GM19035 (cell line): ENCODE measurements around the gene NAA80.
"Not testable (repeated sequence)": the region's sequence is repeated elsewhere in the genome, so short reads cannot be mapped to it uniquely, and the experiment has no call there.

ENCODE experiments used
- ATAC-seq: cut with Tn5 transposase; IDR thresholded peaks from one replicate; pipeline ENCODE4 v1.9.1; 2021; ENCODE audit not compliant: unreplicated experiment

NAA80 gene

DNA sequence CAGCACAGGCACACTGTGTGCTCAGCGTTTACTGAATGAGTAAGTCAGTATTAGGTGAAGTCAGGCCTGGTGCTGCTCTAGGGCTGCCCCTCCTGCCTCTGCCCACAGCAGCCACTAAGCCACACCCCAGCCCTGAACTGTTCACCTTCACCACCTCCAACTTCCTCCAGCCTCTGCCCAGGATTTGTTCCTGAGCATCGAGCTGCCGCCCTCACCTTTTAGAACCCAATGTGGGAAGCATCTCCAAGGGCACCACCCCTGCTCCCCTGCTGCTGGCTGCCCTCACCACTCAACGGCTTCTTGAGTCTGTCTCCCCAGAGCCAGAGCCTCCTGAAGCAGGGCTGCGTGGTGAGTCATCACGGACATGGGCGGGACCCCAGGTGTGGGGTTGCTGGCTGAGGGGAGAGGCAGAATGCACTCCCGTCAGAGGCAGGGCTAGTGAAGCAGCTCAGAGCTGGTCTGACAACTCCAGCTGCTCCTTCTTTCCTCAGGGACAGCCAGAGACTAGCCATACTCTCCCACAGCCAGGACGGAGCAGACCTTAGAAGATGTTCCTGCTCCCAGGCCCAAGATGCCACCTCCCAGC, 17.5 kb upstream of the NAA80 start:
- ATAC-seq: no peak

- no peak for ATAC-seq
These were observed 15.6 kb upstream of the NAA80 start for GRCh38 chr3:50314816-50315215.

GRCh38 chr3:50314342-50314741, 15.1 kb upstream of the NAA80 start:
- ATAC-seq: no peak

- ATAC-seq: not testable (repeated sequence)
These were observed 12.8 kb upstream of the NAA80 start for GRCh38 chr3:50312041-50312440.

DNA sequence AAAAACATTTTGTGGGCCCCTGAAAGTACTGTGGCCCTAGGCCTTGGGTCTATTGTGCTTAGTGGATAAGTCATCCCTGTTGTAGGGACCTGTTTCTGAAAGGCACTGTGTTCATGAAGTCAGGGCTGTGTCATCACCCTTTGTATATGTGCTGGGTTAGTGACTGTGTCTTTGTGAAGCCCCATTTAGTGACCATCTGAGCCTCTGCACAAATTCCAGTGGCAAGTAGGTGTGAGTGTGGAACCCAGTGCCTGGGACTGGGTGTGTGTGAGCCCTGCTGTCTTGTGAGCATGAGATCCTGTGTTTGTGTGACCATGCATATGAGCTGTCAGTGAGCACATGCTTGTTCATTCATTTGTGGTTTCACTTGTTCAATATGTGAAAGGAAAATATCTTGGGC, 5.4 kb upstream of the NAA80 start:
- no peak for ATAC-seq

DNA sequence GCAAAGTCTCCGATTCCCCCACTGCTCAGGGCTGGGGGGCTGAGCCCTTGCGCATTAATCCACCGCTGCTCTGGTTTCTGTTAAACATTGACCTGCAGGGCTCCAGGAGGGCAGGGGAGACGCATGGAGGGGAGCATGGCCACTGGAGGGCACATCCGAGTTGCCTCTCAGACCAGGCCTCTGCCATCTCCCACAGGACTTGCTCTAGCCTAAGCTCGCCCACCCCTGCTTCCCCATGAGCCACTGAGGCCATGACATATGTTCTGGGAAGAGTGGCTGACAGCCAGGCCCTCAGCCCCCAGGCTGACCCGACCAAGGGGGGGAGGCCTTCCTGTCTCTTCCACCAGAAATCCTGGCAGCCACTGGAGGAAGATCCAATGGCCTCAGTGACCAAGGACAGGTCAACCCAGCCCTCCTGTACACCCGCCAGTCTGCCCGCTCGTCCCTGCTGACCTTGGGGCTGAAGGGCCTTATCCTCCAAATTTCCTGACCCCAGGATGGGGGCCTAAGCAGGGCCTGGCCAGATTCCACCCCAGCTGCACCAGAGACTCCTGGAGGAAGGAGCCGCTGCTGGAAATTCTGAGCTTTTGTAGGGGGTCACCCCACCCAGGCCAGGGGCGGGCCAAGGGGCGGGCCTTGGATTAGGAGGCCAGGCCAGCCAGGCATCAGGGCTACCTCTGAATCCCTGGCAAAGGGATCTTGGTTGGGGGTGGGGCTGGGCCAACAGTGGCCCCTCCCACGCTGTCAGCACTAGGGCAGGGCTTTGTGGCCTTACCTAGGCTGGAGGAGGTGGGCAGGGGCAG, 4.0 kb upstream of the NAA80 start, which contains the start of gene HYAL1:
Gene HYAL1 (minus strand): TSS at position 562 of the 803 bp plus-strand sequence. CDS start 618 bp downstream, outside the sequence.
- ATAC-seq: no peak

DNA sequence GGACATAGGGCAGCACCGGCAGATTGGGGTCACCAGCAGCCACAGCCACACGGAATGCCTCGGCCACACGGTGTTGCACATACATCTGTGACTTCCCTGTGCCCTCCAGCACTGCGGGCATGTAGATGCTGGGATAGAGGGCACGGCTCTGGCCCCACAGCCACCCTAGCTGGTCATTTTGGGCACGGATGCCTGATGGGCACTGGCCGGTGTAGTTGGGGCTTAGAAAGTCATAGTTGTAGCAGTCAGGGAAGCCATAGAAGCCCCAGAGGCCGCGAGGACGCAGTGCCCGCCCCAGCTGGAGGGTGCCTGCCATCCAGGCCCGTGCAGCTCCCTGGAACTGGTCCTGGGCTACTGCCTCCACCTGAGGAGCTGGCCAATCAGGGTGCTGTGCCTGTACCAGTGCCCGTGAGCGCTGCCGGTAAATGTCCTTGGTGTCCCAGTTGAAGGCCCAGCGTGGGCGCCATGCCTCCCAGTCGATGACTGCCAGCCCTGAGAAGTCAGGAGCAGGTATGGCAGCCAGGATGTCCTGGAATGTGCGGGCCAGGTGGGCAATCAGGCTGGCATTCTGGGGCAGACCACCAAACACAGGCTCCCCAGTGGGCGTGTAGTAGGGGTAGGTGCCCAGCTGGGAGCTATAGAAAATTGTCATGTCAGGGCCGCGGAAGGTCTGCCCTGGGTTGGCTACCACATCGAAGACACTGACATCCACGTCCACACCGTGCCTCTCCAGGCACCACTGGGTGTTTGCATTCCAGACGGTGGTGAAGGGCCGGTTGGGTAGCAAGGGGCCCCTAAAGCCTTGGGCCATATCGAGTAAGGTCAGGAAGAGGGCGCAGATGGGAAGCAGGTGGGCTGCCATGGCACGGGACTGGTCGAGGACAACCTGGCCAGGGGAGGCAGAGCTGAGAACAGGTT, 3.1 kb upstream of the NAA80 start:
- ATAC-seq: no peak

DNA sequence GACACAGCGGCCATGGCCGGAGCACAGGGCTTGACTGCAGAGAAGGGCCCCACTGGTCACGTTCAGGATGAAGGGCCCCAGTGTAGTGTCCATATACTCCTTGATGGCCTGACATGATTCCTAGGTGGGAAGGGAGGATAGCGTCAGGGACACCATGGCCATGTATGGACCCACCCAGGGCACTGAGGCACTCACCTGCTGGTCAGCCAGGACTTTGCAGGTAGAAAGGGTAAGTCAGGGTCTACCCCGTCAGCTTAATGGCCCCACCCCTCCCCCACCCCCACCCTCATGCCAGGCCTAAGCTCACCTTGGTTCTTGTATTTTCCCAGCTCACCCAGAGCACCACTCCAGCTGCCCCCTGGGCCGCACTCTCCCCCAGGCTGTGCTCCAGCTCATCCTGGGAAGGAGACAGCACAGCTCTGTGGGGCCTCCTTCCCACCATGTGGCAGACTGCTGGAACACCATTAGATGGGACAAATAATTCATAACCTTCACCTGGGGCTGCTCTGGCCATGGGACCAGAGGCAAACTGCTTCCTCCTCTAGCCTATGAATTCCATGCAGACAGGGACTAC, 1.6 kb upstream of the NAA80 start:
- ATAC-seq: no peak

- no peak for ATAC-seq
These were observed 900 bp upstream of the NAA80 start for GRCh38 chr3:50299929-50300680.

DNA sequence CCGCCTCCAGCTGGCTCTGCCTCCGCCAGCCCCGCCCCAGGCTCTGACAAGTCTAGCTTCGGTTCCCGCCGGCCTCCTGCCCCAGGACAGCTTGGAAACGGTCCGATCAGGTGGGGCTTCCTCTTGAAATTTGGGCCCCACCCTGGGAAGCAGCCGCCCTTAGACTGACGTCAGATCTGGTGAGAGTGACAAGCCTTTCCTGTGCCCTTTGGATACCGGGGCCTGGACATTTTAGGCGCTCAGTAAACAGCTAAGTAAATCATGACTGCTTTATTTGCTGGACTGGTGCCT, 378 bp upstream of the NAA80 start:
- no peak for ATAC-seq

DNA sequence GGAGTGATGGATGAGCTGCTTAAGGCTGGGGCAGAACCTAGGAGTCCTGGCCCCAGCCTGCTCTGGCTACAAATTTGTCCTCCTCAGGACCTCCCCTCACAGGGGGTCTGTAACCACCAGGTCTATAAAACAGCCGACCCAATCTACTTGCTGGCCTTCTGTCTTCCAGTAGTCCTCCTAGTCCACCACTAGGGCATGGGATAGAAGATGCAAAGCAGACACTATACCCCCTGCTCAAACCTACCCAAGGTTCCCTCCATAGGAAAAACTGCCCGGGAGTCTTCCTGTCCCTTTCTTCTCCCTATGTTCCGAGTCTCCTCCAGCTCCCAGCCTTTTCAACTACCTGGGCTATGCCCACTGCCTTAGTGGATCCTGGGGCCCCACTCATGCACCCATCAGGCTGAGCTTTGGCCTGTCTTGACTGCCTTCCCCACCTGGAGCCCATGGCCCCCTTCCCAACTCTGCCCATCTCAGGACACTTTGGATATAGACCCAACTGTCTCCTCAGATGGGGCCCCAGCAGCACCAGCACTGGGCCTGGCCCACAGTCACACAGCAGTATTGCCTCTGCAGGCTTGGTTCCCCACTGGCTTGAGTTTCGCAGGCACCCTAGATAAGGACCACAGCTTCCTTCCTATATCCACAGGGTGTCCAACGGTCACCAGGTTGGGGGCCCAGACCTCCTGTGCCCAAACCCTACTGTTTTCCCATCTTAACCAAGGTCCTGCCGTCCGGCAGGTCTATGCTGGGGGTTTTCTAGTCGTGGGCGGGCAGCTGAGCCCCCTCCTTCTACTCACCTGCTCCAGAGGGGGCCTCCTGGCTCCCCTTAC, 1.1 kb downstream of the NAA80 start:
- ATAC-seq: no peak

DNA sequence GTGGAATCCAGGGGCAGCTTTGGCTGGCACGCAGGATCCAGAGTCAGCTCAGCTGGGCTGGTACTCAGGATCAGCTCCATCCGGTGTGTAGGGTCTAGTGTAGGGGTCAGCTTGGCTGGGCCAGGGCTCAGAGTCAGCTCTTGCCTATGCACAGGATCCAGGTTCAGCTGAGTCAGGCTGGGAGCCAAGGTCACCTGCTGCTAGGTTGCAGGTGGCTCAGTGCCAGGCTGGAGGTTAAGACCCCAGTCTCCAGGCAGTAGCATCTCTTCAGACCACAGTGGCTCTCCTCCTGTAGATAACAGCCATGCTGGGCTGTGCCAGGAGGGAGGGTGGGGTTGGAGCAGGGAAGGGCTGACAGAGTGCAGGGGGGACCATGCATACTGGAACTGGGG, 1.8 kb downstream of the NAA80 start:
- no peak for ATAC-seq

DNA sequence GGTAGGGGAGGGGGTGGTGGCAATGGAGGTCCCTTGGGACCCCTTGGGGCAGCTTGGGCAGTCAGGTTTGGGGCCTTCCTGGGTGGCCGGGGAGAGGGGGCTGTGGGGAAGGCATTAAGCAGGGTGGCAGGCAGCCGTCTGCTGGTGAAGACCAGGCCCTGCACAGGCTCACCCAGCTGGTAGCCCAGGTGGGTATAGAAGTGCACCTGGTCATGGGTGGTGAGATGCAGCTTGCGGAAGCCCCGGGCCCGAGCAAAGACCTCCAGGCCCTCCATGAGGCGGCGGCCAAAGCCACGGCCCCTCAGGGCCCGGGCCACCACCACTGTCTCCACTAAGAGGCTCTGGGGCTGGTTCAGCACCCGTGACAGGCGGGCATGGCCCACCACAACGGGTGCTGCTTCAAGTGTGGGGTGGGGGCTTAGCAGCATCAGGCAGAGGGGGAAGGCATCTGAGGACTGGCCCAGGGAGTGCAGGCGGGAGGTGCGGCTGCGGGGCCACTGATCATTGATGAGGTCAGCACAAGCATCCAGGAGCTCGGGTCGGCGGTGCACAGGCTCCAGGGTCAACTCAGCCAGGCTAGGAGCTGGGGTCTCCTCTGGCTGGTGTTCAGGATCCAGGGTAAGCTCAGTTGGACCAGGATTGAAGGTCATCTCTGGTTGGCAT, 2.4 kb downstream of the NAA80 start:
- ATAC-seq: no peak

- ATAC-seq: no peak
These were observed 3.4 kb downstream of the NAA80 start for GRCh38 chr3:50295553-50296431.

DNA sequence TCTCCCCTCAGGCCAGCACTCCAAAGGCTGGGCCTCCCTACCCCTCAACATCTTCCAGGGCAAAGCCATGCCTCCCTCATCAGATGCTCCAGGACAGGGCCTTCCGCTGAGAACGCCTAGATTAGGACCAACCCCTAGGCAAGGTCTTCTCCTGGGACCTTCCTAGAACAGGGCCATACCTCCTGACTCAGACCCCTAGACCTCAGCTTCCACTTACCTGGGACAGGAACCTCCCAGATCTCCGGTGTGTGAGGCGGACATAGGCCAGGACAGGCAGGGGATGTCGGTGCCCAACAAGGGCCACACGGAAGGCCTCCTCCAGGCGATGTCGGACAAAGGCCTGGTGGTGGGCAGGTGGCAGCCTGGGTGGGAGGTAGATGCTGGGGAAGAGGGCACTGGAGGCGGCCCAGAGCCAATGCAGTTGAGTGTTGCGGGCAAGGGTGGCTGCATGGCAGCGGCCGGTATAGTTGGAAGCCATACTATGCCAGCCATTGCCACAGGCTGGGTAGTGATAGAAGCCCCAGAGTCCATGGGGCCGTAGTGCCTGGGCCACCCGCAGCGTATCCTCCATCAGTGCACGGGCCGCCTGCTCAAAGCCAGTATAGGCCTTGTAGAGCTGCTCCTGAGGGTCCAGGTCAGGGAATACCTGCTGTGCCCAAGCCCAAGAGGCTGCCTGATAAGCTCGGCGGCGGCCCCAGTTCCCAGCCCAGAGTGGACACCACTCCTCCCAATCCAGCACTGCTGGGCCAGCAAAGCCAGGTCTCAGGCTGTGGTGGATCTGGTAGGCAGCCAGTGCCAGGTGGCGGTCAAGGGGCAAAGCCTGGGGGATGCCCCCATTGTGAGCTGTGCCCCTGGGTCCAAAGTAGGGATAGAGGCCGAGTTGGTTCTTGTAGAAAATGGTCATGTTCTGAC, 4.5 kb downstream of the NAA80 start:
- ATAC-seq: no peak

DNA sequence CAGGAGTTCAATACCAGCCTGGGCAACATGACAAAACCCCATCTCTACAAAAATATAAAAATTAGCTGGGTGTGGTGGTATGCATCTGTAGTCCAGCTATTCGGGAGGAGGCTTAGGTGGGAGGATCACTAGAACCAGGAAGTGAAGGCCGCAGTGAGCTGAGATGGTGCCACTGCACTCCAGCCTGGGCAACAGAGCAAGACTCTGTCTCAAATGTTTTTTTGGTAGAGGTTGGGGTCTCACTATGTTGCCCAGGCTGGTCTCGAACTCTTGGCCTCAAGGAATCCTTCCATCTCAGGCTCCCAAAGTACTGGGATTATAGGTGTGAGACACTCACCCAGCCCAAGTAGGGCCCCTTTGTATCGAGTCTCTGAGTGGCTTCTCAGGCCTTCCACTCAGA, 5.1 kb downstream of the NAA80 start:
- ATAC-seq: no peak

DNA sequence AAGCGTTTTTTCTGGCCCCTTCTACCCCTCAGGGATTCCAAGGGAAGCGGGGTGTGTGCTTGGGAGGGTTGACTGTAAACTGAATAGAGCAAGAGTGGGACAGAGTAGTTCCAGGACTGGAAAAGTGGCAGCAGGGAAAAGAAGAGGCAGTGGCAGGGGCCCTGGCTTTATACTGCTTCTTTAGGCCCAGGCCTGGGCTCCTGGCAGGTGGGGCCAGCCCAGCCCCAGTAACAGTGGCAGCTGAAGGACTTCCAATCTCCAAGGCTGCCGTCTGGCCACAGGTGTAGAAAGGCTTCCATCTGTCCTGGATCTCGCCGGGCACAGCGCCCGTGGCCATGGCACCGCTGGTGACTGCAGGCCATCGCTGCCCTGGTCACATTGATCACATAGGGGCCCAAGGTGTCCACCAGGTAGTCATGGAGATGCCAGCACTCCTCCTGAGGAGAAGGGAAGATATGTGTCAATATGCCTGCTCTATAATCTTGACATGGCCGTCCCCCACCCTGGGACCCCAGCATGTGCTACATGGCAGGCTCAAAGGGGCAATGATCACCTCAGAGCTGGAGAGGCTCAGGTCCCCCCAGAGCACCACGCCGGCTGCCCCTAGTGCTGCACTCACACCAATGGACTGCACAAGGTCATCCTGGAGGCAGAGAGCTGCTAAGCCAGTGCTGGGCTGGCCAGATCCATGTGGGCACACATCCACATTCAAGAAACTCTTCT, 6.0 kb downstream of the NAA80 start:
- no peak for ATAC-seq
